Mesothelial cell of epicardium (in vitro differentiated cells): ENCODE results near the gene FAM53B. TPM values are rescaled to one million over a fixed set of nuclear protein-coding genes. Genes with fewer than 3 reads are reported as not detected.

Source experiments
- DNase-seq, 2 experiments: peaks; one replicate each; pipeline ENCODE4 v3.0.0; 2021; ENCODE audit warnings: low spot score in 2 of 2; ENCODE audit not compliant: unreplicated experiment in 2 of 2
- H3K27ac Mint-ChIP-seq: 2 replicates; pipeline ENCODE4 v1.8.0; 2021; ENCODE audit warnings: mixed read lengths
- H3K27me3 Mint-ChIP-seq: 2 replicates; pipeline ENCODE4 v1.8.0; 2021; ENCODE audit warnings: low read depth, mixed read lengths
- H3K36me3 Mint-ChIP-seq: 2 replicates; pipeline ENCODE4 v1.8.0; 2021; ENCODE audit warnings: mixed read lengths
- H3K4me1 Mint-ChIP-seq: 2 replicates; pipeline ENCODE4 v1.8.0; 2021; ENCODE audit warnings: mixed read lengths
- H3K4me3 Mint-ChIP-seq: 2 replicates; pipeline ENCODE4 v1.8.0; 2021; ENCODE audit warnings: mild to moderate bottlenecking, moderate library complexity, mixed read lengths
- H3K9me3 Mint-ChIP-seq: 2 replicates; pipeline ENCODE4 v1.8.0; 2021; ENCODE audit warnings: mixed read lengths
- CTCF ChIP-seq: fragments of 200-600 bp; sonication (generic); IDR thresholded peaks from one replicate; pipeline ENCODE4 v1.5.0; 2021; ENCODE audit warnings: antibody characterized with exemption; ENCODE audit not compliant: unreplicated experiment
- total RNA-seq: library from RNA; stranded (reverse); gene quantifications from 3 replicates; pipeline ENCODE4 v1.2.1, GENCODE V29; 2021

FAM53B gene
- total RNA-seq, 1 donor from 2014 or later: 42.0 TPM

GRCh38 chr10:124626759-124627380, 117.3 kb downstream of the FAM53B start:
- no peak for TF ChIP-seq CTCF
- no peaks in the 10 kb centered on the region for H3K27me3 Mint-ChIP-seq
- H3K27ac Mint-ChIP-seq: no peak overlapping the region

GRCh38 chr10:124625831-124626238, 118.3 kb downstream of the FAM53B start:
- no peak for DNase-seq
- Mint-ChIP-seq H3K4me1 (peaks cover 14% of the 10 kb centered on the region), H3K9me3 (no peaks in the 10 kb centered on the region), H3K27me3 (no peaks in the 10 kb centered on the region), H3K27ac (no peak overlapping the region), H3K4me3 (no peak overlapping the region), H3K36me3 (peaks cover 4% of the 10 kb centered on the region)
- TF ChIP-seq CTCF: no peak

More at GRCh38 chr10:124626759-124627380, 117.3 kb downstream of the FAM53B start:
- Mint-ChIP-seq H3K9me3 (no peaks in the 10 kb centered on the region), H3K36me3 (peaks cover 4% of the 10 kb centered on the region), H3K4me3 (no peak overlapping the region), H3K4me1 (peaks cover 14% of the 10 kb centered on the region)
- DNase-seq: no peak

- DNase-seq: no peak
- H3K36me3 Mint-ChIP-seq: peaks cover 4% of the 10 kb centered on the region
- no peaks in the 10 kb centered on the region for H3K27me3 Mint-ChIP-seq
- no peak overlapping the region for H3K4me3 Mint-ChIP-seq
- H3K4me1 Mint-ChIP-seq: peaks cover 15% of the 10 kb centered on the region
- no peak for TF ChIP-seq CTCF
- H3K9me3 Mint-ChIP-seq: no peaks in the 10 kb centered on the region
- no peak overlapping the region for H3K27ac Mint-ChIP-seq
Observed at GRCh38 chr10:124624895-124625294, 119.3 kb downstream of the FAM53B start.

GRCh38 chr10:124624466-124624865, 119.7 kb downstream of the FAM53B start:
- Mint-ChIP-seq H3K4me1 (peaks cover 18% of the 10 kb centered on the region), H3K27ac (no peak overlapping the region), H3K36me3 (peaks cover 4% of the 10 kb centered on the region), H3K4me3 (no peak overlapping the region), H3K27me3 (no peaks in the 10 kb centered on the region), H3K9me3 (no peaks in the 10 kb centered on the region)
- DNase-seq: no peak
- no peak for TF ChIP-seq CTCF

GRCh38 chr10:124624006-124624405, 120.2 kb downstream of the FAM53B start:
- Mint-ChIP-seq H3K27ac (no peak overlapping the region), H3K36me3 (peaks cover 4% of the 10 kb centered on the region), H3K4me1 (peaks cover 18% of the 10 kb centered on the region), H3K27me3 (no peaks in the 10 kb centered on the region), H3K9me3 (no peaks in the 10 kb centered on the region), H3K4me3 (no peak overlapping the region)
- DNase-seq: no peak
- TF ChIP-seq CTCF: no peak
